Activated CD4-positive, alpha-beta T cell treated with anti-CD3 and anti-CD28 coated beads, Interleukin-2, amount 50 U/mL, for 4 hours (primary cell): ENCODE data around the gene OGT.
"Not testable (repeated sequence)": the region's sequence is repeated elsewhere in the genome, so short reads cannot be mapped to it uniquely, and the experiment has no call there.

ENCODE experiments used
- DNase-seq, 2 experiments: peaks; one replicate each; pipeline ENCODE4 v3.0.0-alpha.2; 2020

Gene OGT

GRCh38 chrX:71541210-71542022, 8.5 kb downstream of the OGT start:
- no peak for DNase-seq

- DNase-seq = no peak
These were observed 9.5 kb downstream of the OGT start for GRCh38 chrX:71542411-71542810.

GRCh38 chrX:71542825-71543224, 9.9 kb downstream of the OGT start:
- DNase-seq = no peak

GRCh38 chrX:71543316-71543715, 10.4 kb downstream of the OGT start:
- DNase-seq = no peak

- DNase-seq = no peak
These were observed 12.5 kb downstream of the OGT start for GRCh38 chrX:71545364-71545763.

- no peak for DNase-seq
These were observed 14.0 kb downstream of the OGT start for GRCh38 chrX:71546879-71547278.

GRCh38 chrX:71547339-71547738, 14.4 kb downstream of the OGT start:
- DNase-seq = no peak

GRCh38 chrX:71549986-71550385, 17.1 kb downstream of the OGT start:
- DNase-seq = no peak

- DNase-seq = no peak
These were observed 17.7 kb downstream of the OGT start for GRCh38 chrX:71550578-71550977.

- no peak for DNase-seq
These were observed 23.1 kb downstream of the OGT start for GRCh38 chrX:71556036-71556435.

- no peak for DNase-seq
These were observed 26.0 kb downstream of the OGT start for GRCh38 chrX:71558920-71559319.

GRCh38 chrX:71559773-71560172, 26.9 kb downstream of the OGT start:
- not testable (repeated sequence) for DNase-seq

- no peak for DNase-seq
These were observed 31.0 kb downstream of the OGT start for GRCh38 chrX:71563921-71564320.

- no peak for DNase-seq
These were observed 32.7 kb downstream of the OGT start for GRCh38 chrX:71565474-71566041.

- not testable (repeated sequence) for DNase-seq
These were observed 38.5 kb downstream of the OGT start for GRCh38 chrX:71571390-71571789.

GRCh38 chrX:71573590-71573989, 40.7 kb downstream of the OGT start:
- DNase-seq = no peak

- DNase-seq = no peak
These were observed 44.8 kb downstream of the OGT start for GRCh38 chrX:71577682-71578081.

GRCh38 chrX:71578253-71579135, 45.6 kb downstream of the OGT start, which contains the start of gene GCNA:
TSS of gene GCNA (plus strand) at chrX:71578437. CDS start at chrX:71580822, 2,385 bp downstream.
- DNase-seq = no peak

- no peak for DNase-seq
These were observed 46.5 kb downstream of the OGT start for GRCh38 chrX:71579136-71579989.

- no peak for DNase-seq
These were observed 47.1 kb downstream of the OGT start for GRCh38 chrX:71579990-71580380.

- DNase-seq = no peak
These were observed 48.3 kb downstream of the OGT start for GRCh38 chrX:71581210-71581609.

GRCh38 chrX:71586929-71587328, 54.0 kb downstream of the OGT start:
- DNase-seq = no peak

- not testable (repeated sequence) for DNase-seq
These were observed 60.3 kb downstream of the OGT start for GRCh38 chrX:71593210-71593609.
